K562 (cell line): ENCODE data around the gene NOD1. TPM values are rescaled to one million over a fixed set of nuclear protein-coding genes. Genes with fewer than 3 reads are reported as not detected.

Source experiments
- ARID1B ChIP-seq: fragments of 450-650 bp; IDR thresholded peaks from 2 replicates; pipeline ENCODE4 v1.6.1; 2016; ENCODE audit warnings: antibody characterized with exemption, mild to moderate bottlenecking, inconsistent platforms
- BACH1 ChIP-seq: fragments of 200-800 bp; sonication (Bioruptor generic); IDR thresholded peaks from 2 replicates; pipeline ENCODE4 v1.6.1; 2016; ENCODE audit warnings: missing genetic modification characterization, missing compliant biosample characterization
- HNRNPLL ChIP-seq: fragments of 200-400 bp; formaldehyde crosslinking; IDR thresholded peaks from 2 replicates; pipeline ENCODE4 v1.6.1; 2017; ENCODE audit warnings: low read length, low read depth, mild to moderate bottlenecking; ENCODE audit not compliant: poor library complexity, severe bottlenecking
- JUND ChIP-seq, 2 experiments: IDR thresholded peaks; 2 replicates in 1 of 2; 3 replicates in 1 of 2; pipeline ENCODE4 v1.6.1; 2011; ENCODE audit warnings: borderline replicate concordance in 2 of 2, low read depth in 2 of 2, low read length in 2 of 2, improper control_type of control experiment in 1 of 2, missing biosample characterization in 1 of 2, missing genetic modification characterization in 1 of 2, missing genetic modification reagents in 1 of 2
- MAFF ChIP-seq: IDR thresholded peaks from 2 replicates; pipeline ENCODE4 v1.6.1; 2012; ENCODE audit warnings: low read length, improper control_type of control experiment
- POLR2A ChIP-seq: fragments of 450-650 bp; conservative IDR thresholded peaks from 2 replicates; pipeline ENCODE4 v1.6.1; 2016
- RB1 ChIP-seq: fragments of 450-650 bp; IDR thresholded peaks from 2 replicates; pipeline ENCODE4 v1.6.1; 2017; ENCODE audit warnings: low read depth, mild to moderate bottlenecking
- SREBF1 ChIP-seq: fragments of 150-350 bp; IDR thresholded peaks from 2 replicates; pipeline ENCODE4 v1.6.1; 2014; ENCODE audit warnings: antibody characterized with exemption, low read depth, low read length, borderline replicate concordance
- ZNF408 ChIP-seq: fragments of 250-450 bp; sonication (Bioruptor Pico); IDR thresholded peaks from 2 replicates; pipeline ENCODE4 v1.4.0; 2020; ENCODE audit warnings: low read depth, mild to moderate bottlenecking, moderate library complexity
- ZNF695 ChIP-seq: fragments of 450-650 bp; formaldehyde crosslinking; IDR thresholded peaks from 2 replicates; pipeline ENCODE4 v1.4.0; 2020; ENCODE audit warnings: mild to moderate bottlenecking, moderate library complexity
- polyA plus RNA-seq, 8 experiments: library from polyadenylated mRNA; depleted of rRNA in 4 of 8; stranded (reverse) in 5 of 8; unstranded in 3 of 8; fragments of >200 nt; fragmentation: Nextera tagmentation in 2 of 8; fragmentation: Illumina TruSeq in 1 of 8; extraction: Ambion mirVana in 2 of 8; extraction: Trizol in 1 of 8; gene quantifications; 2 replicates each; pipeline versions ENCODE4 v1.2.1 to v1.2.3, GENCODE V29; 2011 to 2014; ENCODE audit warnings: inconsistent platforms in 1 of 8, missing spikeins in 1 of 8
- total RNA-seq, 7 experiments: library from RNA; depleted of rRNA in 6 of 7; stranded (reverse); fragments of >200 nt in 6 of 7; fragmentation: Illumina TruSeq in 2 of 7; extraction: Trizol in 2 of 7; gene quantifications; 2 replicates each; pipeline versions ENCODE4 v1.2.1 to v1.2.3, GENCODE V29; 2011 to 2021; ENCODE audit warnings: low replicate concordance in 1 of 7
- TF ChIP-seq, protein P1 (sequence below): sonication (generic); formaldehyde crosslinking; IDR thresholded peaks from 2 replicates; pipeline ENCODE4 v1.8.0; 2023; ENCODE audit warnings: missing genetic modification reagents, mild to moderate bottlenecking, borderline replicate concordance
- TF ChIP-seq, protein P2 (sequence below), 2 experiments: fragments of 200-800 bp in 1 of 2; sonication (Bioruptor generic) in 1 of 2; sonication (generic) in 1 of 2; formaldehyde crosslinking in 1 of 2; IDR thresholded peaks in 1 of 2; conservative IDR thresholded peaks in 1 of 2; 2 replicates each; pipeline versions ENCODE4 v1.5.0 to v1.6.1; 2016 to 2020; ENCODE audit warnings: missing compliant biosample characterization in 1 of 2, missing genetic modification characterization in 1 of 2, missing genetic modification reagents in 1 of 2
- TF ChIP-seq, protein P3 (sequence below): sonication (generic); formaldehyde crosslinking; IDR thresholded peaks from 2 replicates; pipeline ENCODE4 v1.8.0; 2022; ENCODE audit warnings: missing genetic modification reagents, mild to moderate bottlenecking, moderate library complexity, borderline replicate concordance
- TF ChIP-seq, protein P4 (sequence below): sonication (generic); formaldehyde crosslinking; IDR thresholded peaks from 2 replicates; pipeline ENCODE4 v1.8.0; 2022; ENCODE audit warnings: missing genetic modification reagents, mild to moderate bottlenecking, borderline replicate concordance

Gene NOD1
- total and polyA plus RNA-seq, 9 of the 15 experiments (the other 6 are each of a cell fraction or from before 2014, with no cell fraction given) = 0.34 to 7.1 (median 4.7) TPM

DNA sequence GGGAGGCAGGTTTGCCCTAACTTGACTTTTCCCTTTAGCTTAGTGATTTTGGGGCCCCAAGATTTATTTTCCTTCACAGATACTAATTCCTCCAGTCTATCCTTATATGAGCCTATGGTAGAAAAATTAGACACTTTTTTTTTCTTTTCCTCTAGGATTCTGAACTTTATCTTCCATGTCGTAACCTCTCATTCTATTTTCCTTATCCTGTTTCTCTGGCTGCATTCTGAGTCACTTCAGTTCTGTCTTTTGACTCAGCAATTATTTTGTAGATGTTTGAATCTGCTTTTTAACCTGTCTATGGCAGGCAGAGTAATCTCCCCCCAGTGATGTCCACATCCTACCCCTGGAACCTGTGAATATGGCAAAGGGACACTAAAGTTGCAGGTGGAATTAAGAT is 7.1 kb upstream of the NOD1 start (continued):
- TF ChIP-seq, protein P1, sequence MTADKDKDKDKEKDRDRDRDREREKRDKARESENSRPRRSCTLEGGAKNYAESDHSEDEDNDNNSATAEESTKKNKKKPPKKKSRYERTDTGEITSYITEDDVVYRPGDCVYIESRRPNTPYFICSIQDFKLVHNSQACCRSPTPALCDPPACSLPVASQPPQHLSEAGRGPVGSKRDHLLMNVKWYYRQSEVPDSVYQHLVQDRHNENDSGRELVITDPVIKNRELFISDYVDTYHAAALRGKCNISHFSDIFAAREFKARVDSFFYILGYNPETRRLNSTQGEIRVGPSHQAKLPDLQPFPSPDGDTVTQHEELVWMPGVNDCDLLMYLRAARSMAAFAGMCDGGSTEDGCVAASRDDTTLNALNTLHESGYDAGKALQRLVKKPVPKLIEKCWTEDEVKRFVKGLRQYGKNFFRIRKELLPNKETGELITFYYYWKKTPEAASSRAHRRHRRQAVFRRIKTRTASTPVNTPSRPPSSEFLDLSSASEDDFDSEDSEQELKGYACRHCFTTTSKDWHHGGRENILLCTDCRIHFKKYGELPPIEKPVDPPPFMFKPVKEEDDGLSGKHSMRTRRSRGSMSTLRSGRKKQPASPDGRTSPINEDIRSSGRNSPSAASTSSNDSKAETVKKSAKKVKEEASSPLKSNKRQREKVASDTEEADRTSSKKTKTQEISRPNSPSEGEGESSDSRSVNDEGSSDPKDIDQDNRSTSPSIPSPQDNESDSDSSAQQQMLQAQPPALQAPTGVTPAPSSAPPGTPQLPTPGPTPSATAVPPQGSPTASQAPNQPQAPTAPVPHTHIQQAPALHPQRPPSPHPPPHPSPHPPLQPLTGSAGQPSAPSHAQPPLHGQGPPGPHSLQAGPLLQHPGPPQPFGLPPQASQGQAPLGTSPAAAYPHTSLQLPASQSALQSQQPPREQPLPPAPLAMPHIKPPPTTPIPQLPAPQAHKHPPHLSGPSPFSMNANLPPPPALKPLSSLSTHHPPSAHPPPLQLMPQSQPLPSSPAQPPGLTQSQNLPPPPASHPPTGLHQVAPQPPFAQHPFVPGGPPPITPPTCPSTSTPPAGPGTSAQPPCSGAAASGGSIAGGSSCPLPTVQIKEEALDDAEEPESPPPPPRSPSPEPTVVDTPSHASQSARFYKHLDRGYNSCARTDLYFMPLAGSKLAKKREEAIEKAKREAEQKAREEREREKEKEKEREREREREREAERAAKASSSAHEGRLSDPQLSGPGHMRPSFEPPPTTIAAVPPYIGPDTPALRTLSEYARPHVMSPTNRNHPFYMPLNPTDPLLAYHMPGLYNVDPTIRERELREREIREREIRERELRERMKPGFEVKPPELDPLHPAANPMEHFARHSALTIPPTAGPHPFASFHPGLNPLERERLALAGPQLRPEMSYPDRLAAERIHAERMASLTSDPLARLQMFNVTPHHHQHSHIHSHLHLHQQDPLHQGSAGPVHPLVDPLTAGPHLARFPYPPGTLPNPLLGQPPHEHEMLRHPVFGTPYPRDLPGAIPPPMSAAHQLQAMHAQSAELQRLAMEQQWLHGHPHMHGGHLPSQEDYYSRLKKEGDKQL (CRISPR knock-in tag) = no peak
- TF ChIP-seq, protein P2, sequence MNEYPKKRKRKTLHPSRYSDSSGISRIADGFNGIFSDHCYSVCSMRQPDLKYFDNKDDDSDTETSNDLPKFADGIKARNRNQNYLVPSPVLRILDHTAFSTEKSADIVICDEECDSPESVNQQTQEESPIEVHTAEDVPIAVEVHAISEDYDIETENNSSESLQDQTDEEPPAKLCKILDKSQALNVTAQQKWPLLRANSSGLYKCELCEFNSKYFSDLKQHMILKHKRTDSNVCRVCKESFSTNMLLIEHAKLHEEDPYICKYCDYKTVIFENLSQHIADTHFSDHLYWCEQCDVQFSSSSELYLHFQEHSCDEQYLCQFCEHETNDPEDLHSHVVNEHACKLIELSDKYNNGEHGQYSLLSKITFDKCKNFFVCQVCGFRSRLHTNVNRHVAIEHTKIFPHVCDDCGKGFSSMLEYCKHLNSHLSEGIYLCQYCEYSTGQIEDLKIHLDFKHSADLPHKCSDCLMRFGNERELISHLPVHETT (CRISPR knock-in tag; conservative IDR thresholded peaks at IDR 0.05 in 1 of 2, IDR thresholded peaks at IDR 0.05 in 1 of 2) = no peak
- TF ChIP-seq POLR2A = no peak
- TF ChIP-seq JUND (IDR thresholded peaks at IDR 0.05; ENCODE audit: borderline replicate concordance, low read depth, low read length) = 0 out of 2 replicates have a peak, but pooled peaks have one; percentile 48
- no peak for TF ChIP-seq JUND (tag; IDR thresholded peaks at IDR 0.05; ENCODE audit: borderline replicate concordance, low read depth, low read length)
- TF ChIP-seq ARID1B = peak; percentile 71
- no peak for TF ChIP-seq RB1
- TF ChIP-seq, protein P3, sequence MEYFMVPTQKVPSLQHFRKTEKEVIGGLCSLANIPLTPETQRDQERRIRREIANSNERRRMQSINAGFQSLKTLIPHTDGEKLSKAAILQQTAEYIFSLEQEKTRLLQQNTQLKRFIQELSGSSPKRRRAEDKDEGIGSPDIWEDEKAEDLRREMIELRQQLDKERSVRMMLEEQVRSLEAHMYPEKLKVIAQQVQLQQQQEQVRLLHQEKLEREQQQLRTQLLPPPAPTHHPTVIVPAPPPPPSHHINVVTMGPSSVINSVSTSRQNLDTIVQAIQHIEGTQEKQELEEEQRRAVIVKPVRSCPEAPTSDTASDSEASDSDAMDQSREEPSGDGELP = no peak
- TF ChIP-seq SREBF1 = no peak
- TF ChIP-seq, protein P4, sequence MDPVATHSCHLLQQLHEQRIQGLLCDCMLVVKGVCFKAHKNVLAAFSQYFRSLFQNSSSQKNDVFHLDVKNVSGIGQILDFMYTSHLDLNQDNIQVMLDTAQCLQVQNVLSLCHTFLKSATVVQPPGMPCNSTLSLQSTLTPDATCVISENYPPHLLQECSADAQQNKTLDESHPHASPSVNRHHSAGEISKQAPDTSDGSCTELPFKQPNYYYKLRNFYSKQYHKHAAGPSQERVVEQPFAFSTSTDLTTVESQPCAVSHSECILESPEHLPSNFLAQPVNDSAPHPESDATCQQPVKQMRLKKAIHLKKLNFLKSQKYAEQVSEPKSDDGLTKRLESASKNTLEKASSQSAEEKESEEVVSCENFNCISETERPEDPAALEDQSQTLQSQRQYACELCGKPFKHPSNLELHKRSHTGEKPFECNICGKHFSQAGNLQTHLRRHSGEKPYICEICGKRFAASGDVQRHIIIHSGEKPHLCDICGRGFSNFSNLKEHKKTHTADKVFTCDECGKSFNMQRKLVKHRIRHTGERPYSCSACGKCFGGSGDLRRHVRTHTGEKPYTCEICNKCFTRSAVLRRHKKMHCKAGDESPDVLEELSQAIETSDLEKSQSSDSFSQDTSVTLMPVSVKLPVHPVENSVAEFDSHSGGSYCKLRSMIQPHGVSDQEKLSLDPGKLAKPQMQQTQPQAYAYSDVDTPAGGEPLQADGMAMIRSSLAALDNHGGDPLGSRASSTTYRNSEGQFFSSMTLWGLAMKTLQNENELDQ (CRISPR knock-in tag) = no peak
- no peak for TF ChIP-seq ZNF695
- TF ChIP-seq HNRNPLL = no peak
- no peak for TF ChIP-seq ZNF408
- peak; percentile 58; the same call in 1 of the 2 replicates for TF ChIP-seq BACH1 (tag)
- peak; percentile 57; the same call in 1 of the 2 replicates for TF ChIP-seq MAFF
